ENCODE results near the gene PLAU.

DNA sequence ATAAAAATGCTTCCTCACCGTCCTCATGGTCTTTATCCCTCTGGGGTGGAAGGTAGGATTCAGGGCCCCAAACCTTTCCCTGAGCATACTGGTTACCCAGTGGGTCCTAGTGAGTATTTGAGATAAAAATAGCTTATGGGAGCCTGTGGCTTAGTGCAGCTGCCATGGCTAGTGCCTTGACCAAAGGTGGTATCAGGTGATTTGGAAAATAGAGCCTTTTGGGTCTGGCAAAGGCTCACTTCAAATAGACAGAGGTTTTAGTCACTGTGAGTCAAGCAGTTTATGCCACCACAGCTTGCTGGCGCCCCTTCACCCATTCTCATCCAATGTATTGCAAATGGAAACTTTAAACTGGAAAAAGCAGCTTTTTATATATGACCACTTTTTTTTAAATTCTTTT lies 30.4 kb downstream of the PLAU start:
- TF ChIP-seq NFE2L2 (IDR thresholded peaks at IDR 0.05; ENCODE audit: low read depth, low read length) (no peak), CTCF (conservative IDR thresholded peaks at IDR 0.05; ENCODE audit: low read depth, low read length) (no peak)
